ENCODE measurements around the gene ZSCAN16. TPM values are rescaled to one million over a fixed set of nuclear protein-coding genes. Genes with fewer than 3 reads are reported as not detected.

The ZSCAN16 gene
- total and polyA plus RNA-seq, 2 of the 13 experiments (the other 11 are each of a cell fraction or from before 2014, with no cell fraction given) = 5.7 to 12.7 TPM

DNA sequence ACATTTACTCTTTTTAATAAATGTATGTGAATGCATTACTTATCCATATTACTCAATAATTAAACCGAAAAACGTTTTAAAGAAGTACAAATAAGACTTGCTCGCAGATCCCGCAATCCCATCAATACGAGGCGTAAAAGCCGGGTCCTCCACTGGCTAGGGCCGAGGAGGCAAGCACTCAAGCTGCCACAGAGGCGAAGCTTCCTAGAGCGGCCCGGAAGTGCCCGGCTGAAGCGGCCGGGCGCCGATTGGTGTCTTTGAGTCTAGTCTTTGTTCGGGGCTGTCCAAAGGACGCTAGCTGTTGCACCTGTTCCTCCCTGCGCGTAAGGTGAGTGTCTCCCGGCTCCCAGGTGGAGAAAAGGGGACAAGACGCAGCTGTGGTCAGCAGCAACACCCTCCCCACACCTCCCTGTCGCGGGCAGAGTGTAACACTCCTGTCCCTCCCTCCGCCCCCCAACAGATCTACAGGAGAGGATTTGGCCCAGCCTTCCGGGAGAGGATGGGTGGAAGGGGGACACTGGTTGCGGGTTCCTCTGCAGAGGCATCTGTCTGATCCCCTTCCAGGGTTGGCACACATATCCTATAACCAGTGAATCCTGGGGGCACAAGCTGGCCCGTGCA lies at the start of gene ZSCAN16 (continued):
- no peak for TF ChIP-seq ZNF296 (CRISPR knock-in tag; conservative IDR thresholded peaks at IDR 0.05)
- no peak for TF ChIP-seq CC2D1A (CRISPR knock-in tag; IDR thresholded peaks at IDR 0.05)
- no peak for TF ChIP-seq ADNP (CRISPR knock-in tag; IDR thresholded peaks at IDR 0.05)
- TF ChIP-seq ZFP1 (CRISPR knock-in tag; IDR thresholded peaks at IDR 0.05) = 0 out of 2 replicates have a peak, but pooled peaks have one; percentile 32
- TF ChIP-seq, protein P1, sequence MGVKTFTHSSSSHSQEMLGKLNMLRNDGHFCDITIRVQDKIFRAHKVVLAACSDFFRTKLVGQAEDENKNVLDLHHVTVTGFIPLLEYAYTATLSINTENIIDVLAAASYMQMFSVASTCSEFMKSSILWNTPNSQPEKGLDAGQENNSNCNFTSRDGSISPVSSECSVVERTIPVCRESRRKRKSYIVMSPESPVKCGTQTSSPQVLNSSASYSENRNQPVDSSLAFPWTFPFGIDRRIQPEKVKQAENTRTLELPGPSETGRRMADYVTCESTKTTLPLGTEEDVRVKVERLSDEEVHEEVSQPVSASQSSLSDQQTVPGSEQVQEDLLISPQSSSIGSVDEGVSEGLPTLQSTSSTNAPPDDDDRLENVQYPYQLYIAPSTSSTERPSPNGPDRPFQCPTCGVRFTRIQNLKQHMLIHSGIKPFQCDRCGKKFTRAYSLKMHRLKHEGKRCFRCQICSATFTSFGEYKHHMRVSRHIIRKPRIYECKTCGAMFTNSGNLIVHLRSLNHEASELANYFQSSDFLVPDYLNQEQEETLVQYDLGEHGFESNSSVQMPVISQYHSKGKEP (CRISPR knock-in tag; IDR thresholded peaks at IDR 0.05) = no peak
- TF ChIP-seq, protein P2, sequence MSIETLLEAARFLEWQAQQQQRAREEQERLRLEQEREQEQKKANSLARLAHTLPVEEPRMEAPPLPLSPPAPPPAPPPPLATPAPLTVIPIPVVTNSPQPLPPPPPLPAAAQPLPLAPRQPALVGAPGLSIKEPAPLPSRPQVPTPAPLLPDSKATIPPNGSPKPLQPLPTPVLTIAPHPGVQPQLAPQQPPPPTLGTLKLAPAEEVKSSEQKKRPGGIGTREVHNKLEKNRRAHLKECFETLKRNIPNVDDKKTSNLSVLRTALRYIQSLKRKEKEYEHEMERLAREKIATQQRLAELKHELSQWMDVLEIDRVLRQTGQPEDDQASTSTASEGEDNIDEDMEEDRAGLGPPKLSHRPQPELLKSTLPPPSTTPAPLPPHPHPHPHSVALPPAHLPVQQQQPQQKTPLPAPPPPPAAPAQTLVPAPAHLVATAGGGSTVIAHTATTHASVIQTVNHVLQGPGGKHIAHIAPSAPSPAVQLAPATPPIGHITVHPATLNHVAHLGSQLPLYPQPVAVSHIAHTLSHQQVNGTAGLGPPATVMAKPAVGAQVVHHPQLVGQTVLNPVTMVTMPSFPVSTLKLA (IDR thresholded peaks at IDR 0.05) = no peak
- TF ChIP-seq ZNF10 (CRISPR knock-in tag; IDR thresholded peaks at IDR 0.05; ENCODE audit: borderline replicate concordance, low read depth) = no peak
- TF ChIP-seq TMF1 (CRISPR knock-in tag; IDR thresholded peaks at IDR 0.05; ENCODE audit: low read depth) = peak; percentile 79; the same call in 1 of the 2 replicates
- TF ChIP-seq ETV6 (CRISPR knock-in tag; conservative IDR thresholded peaks at IDR 0.05) = no peak; the same call in 1 of the 2 replicates
- peak; percentile 77 for TF ChIP-seq ZNF781 (CRISPR knock-in tag; IDR thresholded peaks at IDR 0.05; ENCODE audit: borderline replicate concordance, not compliant biosample characterization)
- TF ChIP-seq STAG1 (CRISPR knock-in tag; IDR thresholded peaks at IDR 0.05) = no peak; the same call in 1 of the 2 replicates
- no peak for TF ChIP-seq ZNF616 (CRISPR knock-in tag; IDR thresholded peaks at IDR 0.05; ENCODE audit: low read depth)
- peak; percentile 45 for TF ChIP-seq SKI (IDR thresholded peaks at IDR 0.05; ENCODE audit: partially characterized antibody)
- 0 out of 2 replicates have a peak, but pooled peaks have one; percentile 52 for TF ChIP-seq MEIS2 (CRISPR knock-in tag; IDR thresholded peaks at IDR 0.05)
- TF ChIP-seq, protein P3, sequence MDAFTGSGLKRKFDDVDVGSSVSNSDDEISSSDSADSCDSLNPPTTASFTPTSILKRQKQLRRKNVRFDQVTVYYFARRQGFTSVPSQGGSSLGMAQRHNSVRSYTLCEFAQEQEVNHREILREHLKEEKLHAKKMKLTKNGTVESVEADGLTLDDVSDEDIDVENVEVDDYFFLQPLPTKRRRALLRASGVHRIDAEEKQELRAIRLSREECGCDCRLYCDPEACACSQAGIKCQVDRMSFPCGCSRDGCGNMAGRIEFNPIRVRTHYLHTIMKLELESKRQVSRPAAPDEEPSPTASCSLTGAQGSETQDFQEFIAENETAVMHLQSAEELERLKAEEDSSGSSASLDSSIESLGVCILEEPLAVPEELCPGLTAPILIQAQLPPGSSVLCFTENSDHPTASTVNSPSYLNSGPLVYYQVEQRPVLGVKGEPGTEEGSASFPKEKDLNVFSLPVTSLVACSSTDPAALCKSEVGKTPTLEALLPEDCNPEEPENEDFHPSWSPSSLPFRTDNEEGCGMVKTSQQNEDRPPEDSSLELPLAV (CRISPR knock-in tag; conservative IDR thresholded peaks at IDR 0.05; ENCODE audit: low read depth) = no peak
- TF ChIP-seq ZNF292 (CRISPR knock-in tag; IDR thresholded peaks at IDR 0.05; ENCODE audit: borderline replicate concordance, low read depth) = peak; percentile 87
- TF ChIP-seq, protein P4, sequence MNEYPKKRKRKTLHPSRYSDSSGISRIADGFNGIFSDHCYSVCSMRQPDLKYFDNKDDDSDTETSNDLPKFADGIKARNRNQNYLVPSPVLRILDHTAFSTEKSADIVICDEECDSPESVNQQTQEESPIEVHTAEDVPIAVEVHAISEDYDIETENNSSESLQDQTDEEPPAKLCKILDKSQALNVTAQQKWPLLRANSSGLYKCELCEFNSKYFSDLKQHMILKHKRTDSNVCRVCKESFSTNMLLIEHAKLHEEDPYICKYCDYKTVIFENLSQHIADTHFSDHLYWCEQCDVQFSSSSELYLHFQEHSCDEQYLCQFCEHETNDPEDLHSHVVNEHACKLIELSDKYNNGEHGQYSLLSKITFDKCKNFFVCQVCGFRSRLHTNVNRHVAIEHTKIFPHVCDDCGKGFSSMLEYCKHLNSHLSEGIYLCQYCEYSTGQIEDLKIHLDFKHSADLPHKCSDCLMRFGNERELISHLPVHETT (CRISPR knock-in tag; conservative IDR thresholded peaks at IDR 0.05) = 0 out of 2 replicates have a peak, but pooled peaks have one; percentile 40
- TF ChIP-seq, protein P5, sequence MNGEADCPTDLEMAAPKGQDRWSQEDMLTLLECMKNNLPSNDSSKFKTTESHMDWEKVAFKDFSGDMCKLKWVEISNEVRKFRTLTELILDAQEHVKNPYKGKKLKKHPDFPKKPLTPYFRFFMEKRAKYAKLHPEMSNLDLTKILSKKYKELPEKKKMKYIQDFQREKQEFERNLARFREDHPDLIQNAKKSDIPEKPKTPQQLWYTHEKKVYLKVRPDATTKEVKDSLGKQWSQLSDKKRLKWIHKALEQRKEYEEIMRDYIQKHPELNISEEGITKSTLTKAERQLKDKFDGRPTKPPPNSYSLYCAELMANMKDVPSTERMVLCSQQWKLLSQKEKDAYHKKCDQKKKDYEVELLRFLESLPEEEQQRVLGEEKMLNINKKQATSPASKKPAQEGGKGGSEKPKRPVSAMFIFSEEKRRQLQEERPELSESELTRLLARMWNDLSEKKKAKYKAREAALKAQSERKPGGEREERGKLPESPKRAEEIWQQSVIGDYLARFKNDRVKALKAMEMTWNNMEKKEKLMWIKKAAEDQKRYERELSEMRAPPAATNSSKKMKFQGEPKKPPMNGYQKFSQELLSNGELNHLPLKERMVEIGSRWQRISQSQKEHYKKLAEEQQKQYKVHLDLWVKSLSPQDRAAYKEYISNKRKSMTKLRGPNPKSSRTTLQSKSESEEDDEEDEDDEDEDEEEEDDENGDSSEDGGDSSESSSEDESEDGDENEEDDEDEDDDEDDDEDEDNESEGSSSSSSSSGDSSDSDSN (CRISPR knock-in tag; IDR thresholded peaks at IDR 0.05) = peak; percentile 73
- TF ChIP-seq HNRNPK (IDR thresholded peaks at IDR 0.05; ENCODE audit: low read depth, low read length, poor library complexity, severe bottlenecking) = no peak
- TF ChIP-seq KLF12 (CRISPR knock-in tag; IDR thresholded peaks at IDR 0.05; ENCODE audit: borderline replicate concordance) = 0 out of 2 replicates have a peak, but pooled peaks have one; percentile 18
- TF ChIP-seq NCOA1 (CRISPR knock-in tag; IDR thresholded peaks at IDR 0.05) = 0 out of 2 replicates have a peak, but pooled peaks have one; percentile 47
- peak; percentile 88; the same call in 1 of the 2 replicates for TF ChIP-seq ZNF274 (CRISPR knock-in tag; IDR thresholded peaks at IDR 0.05)
